GM18499 (cell line): ENCODE results near the gene TSPYL4.

Experiments
- ATAC-seq: cut with Tn5 transposase; IDR thresholded peaks from one replicate; pipeline ENCODE4 v1.9.1; 2021; ENCODE audit warnings: moderate number of reproducible peaks; ENCODE audit not compliant: insufficient read depth, unreplicated experiment

Gene TSPYL4

DNA sequence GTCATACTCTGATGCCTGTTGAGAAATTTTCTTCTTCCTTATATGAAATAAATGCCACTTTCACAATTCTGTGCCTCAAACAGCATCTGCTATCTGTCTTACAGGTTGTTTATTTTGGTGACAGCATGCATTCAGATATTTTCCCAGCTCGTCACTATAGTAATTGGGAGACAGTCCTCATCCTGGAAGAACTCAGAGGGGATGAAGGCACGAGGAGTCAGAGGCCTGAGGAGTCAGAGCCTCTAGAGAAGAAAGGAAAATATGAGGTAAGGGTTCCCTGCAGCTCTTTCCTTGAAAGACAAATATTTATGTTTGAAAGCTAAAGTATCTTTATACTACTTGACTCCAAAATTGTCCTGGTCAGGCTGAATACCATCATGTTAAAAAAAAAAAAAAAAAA, 15.8 kb downstream of the TSPYL4 start:
- no peak for ATAC-seq

DNA sequence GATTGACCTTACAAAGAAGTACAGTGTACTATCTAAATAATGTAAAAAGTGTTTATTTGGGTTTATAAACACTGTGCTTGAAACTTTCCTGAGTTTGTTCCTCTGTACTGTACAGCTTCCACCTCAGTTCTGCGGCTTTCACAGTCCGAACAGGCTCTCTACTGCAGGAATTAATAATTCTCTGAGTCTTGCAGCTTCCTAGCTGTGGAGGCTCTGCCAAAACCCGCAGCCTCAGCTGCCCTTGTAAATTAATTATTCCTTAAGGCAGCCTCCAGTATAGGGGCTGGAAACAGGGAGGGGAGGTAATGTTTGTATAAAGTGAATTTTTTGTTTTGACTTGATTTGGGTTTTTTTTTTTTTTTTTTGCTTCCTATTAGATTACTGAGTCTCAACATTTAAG, 19.2 kb downstream of the TSPYL4 start:
- no peak for ATAC-seq

DNA sequence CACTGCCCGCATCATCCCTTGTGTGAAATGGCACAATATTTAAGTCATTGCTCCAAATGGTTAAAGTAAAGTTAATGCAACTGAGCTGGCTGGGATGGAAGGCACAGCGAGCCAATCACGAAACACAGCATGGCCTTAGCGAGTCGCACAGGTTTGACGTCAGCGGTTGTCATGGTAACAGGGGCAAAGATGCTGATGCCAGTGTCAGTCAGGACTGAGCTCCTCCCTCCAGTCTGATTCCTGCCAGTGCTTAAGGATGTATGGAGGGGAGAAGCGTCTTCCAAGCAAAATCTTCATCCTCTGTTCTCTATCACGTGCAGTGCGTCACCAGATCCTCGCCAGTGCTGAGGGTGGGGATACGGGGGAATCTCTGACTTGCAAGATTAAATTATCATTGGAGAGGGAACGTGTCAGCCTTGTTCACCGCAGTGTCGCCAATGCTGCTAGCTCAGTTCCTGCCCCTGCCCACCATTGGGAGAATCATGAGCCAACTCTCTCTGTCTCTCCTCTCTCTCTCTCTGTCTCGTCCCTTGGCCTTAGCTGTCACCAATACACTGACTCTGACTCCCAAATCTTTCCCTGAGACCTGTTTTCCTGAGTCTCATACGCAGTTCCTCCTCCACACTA, 24.5 kb downstream of the TSPYL4 start:
- no peak for ATAC-seq

DNA sequence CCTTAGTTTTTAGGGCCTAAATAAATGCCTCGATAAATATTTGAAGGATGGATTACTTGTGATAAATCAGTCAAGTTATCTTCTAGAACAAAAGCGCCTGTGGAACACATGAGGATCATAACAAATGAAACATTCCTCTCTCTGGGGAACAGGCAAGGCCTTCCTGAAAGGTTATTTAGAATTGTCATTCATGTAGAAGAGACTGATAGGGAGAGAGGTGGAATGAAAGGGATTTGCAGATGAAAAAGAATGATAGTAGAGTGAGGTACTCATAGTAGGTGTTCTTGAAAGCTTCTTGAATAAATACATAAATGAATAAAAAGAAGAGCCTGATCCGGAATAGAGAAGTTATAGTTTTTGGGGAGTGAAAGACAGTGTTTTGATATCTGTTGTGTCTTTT, 30.5 kb downstream of the TSPYL4 start:
- no peak for ATAC-seq

DNA sequence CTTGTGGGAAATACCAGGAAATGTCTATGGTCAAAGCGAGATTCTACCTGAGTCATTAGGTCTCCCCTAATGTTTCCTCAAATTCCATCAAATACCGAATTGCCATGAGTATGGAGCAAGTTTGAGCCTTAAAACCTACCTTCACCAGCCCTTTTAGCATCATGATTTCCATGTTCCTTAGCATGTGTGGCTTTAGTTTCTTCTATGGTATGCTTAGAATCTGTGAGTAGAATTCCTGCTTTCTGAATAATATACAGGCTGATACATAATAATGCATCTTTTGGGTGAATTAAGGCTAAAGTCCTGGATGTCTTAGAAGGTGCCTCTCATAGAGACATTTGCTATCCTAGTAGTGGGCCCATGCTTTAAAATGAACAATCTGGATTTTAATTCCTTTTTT, 32.0 kb downstream of the TSPYL4 start:
- ATAC-seq = no peak

DNA sequence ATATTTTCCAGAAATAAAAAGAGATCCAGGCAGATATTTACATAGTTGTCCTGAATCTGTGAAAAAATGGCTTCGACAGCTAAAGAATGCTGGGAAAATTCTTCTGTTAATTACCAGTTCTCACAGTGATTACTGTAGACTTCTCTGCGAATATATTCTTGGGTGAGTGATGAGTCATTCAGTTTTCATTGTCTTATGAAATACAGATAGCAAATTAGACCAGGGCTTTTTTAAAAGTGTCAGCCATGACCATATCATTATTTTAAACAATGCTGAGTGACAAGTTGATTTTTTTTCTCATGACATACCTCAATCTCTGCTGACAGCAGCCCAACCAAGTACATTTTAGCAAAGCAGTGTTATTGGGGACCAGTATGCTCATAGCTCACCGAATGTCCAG, 32.8 kb downstream of the TSPYL4 start:
- no peak for ATAC-seq

DNA sequence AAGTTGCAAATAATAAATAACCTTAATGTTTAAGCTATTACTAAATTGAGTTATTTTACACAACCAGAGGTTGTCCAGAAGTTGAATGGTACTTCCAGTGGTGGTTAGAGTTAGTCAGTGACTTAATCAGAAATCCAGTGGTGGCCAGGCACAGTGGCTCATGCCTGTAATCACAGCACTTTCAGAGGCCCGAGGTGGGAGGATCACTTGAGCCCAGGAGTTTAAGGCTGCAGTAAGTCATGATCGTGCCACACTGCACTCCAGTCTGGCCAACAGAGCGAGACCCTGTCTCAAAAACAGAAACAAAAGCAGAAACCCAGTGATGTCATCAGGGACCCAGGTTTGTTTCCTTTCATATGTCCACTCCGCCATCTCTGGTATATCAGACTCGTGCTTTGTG, 35.0 kb downstream of the TSPYL4 start:
- ATAC-seq = no peak

DNA sequence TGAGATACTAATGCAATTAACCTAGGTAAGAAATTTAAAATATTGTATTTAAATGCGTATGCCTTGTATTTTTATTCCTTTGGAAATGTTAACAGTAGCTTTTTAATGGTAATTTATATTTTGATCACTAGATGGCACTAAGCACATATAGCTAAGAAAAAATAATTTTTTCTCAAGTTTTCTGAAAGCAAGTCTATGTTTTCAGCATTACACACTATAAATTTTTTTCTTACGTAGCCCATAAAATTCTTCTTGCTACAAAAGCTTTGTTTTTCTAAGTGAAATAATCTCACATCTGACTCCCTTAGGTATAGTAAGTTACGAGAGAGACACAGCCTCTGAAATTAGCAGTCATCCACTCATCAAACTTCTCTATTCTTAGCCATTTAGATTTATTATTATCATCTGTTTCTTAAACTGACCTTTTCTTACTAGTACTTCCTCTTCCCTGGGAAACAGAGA, 35.7 kb downstream of the TSPYL4 start:
- no peak for ATAC-seq

DNA sequence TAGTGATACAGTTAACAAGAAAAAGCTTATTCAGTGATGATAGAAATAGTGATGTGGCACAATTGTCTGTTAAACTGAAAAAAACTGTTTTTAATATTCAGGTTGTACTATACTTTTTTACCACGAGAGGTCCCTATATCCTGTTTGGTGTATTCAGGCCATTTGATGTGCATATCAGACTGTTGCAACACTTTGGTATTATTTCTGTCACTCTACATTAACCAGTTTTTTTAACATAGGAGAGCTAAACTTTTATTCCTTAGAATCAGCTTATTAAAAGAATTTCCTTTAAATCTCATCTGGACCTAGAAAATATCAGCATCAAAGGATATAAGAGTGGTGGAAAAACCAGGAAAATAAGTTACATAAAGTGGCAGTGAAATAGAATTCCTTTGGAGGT, 36.8 kb downstream of the TSPYL4 start:
- peak; percentile 41 for ATAC-seq

DNA sequence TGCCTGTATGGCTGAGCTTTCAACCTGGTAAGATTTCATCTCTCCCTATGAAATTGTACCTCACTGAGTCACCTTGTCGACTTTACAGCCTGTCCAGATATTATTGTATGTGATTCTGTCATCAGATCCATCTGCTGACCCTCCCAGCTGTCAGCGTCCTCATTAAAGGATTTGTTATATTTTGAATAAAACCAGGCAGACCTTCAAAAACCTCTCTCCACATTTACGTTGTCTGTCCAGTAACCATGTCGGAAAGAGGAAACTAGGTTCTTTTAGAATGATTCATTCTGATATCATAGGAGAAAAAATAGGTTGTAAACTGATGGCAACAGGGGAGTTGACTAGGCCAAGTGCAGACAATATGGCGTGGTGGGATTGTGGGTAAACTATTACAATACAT, 38.5 kb downstream of the TSPYL4 start:
- ATAC-seq = no peak

DNA sequence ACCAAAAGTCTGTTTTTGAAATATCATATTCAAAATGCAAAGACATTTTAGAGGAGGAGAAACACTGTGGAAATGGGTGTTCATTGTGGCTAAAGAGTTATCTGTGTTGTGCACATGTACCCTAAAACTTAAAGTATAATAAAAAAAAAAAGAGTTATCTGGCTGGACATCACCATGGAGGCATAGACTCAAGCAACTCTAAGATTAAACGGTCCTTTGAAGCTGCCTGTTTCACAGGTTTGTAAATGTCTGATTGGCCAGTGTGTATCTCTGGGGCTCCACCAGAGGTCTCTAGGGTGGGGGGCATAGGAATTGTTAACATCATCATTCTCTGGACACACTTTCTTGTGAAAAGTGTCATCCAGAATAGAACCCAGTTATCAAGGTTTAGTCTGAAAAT, 39.2 kb downstream of the TSPYL4 start:
- no peak for ATAC-seq

DNA sequence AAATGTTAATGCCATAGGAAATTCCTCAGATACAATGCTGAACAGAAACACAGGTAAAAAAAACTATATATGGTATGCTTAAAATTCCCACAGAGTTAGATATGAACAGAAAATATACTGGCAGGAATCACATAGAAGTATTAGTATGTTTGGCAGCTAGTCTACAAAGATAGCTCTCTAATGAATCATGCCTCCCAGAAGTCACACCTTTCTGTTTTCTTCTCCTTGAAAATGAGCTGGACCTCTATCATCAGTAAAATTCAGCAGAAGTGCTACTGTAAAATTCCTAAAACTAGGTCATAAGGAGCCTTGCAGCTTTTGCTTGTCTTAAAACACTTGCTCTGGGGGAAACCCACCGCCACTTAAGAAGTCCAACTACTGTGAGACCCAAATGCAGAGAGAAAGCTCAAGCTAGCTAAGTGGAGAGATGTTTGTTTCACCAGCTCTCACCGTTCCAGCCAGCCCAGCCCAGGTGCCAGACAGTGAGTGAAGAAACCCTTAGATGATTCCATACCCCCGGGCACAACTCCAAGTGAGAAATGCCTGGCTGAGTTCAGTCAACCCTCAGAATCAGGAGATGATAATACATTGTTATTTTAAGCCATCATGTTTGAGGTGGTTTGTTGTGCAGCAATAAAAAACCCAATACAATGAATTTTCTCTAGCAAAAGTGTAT, 43.0 kb downstream of the TSPYL4 start:
- ATAC-seq = no peak

DNA sequence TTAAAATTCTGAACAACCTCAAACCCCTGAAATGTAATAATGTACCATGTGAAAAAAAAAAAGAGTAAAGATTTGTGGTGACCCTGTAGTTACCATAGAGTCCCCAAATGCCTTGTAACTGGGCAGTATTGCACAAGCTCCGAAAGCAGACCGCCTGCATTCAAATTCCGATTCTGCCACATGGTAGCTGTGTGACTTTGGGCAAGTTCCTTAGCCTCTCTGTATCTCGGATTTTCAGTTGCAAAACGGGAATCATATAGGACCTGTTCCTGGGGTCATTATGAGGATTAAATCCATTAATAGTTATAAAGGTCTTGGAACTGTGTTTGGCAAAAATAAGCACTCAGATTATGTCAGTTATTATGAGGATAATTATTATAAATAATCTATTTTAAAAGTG, 43.6 kb downstream of the TSPYL4 start:
- no peak for ATAC-seq

DNA sequence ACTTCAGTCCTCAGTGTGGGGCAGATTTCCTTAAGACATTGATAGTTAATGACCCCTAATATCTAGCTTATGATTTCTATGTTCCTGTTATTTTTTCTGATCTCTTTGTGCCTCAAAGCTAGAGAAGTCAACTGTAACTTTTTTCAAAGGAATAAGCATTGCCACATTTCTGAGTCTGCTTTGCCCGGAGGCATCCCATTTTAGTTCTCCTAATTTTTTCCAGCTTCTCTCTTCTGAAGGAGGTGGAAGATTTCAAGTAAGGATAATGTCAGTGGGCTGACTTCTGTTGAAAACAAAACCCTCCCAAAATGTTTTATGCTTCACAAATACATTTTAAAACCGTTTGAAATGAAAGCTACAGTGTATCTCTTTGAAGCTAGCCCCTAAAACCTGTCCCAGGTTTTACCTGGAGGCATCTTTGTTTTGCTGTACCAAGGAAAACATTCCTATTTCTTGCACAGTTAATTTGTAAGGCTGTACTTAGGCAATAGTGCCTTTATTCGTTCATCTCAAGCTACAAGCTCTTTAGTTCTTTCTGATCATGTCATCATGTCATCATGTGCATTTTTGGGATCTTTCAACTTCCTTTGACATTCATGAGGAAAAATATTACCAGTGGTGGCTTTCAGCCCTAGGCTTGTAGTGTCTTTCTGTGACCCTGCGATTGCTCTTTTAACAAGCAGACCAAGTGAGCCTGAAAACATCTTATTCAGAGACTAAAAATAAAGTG, 45.7 kb downstream of the TSPYL4 start:
- no peak for ATAC-seq

DNA sequence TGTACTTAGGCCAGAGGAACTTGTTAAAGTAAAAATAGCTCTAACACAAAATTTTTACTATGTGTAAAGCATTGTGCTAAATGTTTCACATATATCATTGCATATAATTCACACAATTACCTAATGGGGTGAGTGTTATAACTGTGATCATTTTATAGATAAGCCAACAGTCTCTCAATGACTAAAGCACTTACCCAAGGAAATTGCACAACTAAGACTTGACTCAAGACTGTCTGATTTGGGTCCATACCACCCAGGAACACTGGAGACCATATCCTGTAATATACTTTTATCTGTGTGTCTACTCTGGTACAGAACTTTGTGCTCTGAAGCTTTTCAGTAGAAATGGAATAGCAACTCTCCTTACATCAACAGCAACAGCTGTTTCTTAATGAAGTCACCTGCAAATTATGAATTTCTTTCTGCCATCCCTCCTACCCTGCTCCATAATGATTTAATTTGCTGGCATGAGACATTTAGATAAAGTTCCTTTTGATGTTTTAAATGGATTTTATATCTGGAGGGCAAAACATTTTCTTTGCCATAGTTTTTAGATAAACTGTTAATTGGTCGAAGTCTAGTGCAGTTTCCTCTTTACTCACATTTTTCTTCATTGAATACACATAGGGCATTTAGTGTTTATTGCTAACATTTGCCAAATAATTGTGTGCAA, 47.5 kb downstream of the TSPYL4 start:
- no peak for ATAC-seq

DNA sequence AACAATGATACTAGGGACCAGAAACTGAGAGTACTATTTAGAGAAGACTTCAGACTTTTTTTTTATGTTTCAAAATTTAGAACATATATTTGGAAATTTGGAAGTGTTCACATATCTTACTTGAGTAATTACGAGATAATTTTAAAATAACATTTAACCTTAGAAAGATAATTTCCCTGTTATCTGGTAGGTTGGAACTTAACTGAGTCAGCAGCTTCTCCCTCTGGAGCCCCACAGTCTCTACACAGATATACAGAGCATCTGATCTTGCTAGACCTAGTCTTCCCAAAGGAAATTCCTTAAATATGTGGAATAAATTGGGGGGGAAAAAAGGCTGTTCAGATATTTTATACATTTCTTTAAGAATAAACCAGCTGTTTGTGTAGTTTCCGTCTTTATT, 48.6 kb downstream of the TSPYL4 start:
- no peak for ATAC-seq

DNA sequence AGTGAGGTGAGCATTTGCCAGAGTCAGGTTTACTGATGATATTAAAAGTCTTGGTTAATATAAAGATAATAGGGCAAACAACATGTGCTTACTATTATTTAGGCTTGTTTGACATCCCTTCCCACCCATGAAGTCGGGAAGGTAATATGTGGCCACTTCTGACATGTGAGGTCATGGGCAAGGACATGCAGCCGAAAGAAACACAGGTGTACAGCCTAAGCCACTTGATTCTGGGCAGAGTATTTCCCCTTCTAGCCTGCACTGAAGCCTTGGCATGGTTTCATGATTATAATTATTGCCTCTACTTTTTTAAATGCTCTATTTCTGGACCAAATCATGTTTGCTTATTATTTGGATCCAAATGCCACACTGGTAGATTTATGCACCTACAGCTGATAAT, 52.3 kb downstream of the TSPYL4 start:
- ATAC-seq = no peak

DNA sequence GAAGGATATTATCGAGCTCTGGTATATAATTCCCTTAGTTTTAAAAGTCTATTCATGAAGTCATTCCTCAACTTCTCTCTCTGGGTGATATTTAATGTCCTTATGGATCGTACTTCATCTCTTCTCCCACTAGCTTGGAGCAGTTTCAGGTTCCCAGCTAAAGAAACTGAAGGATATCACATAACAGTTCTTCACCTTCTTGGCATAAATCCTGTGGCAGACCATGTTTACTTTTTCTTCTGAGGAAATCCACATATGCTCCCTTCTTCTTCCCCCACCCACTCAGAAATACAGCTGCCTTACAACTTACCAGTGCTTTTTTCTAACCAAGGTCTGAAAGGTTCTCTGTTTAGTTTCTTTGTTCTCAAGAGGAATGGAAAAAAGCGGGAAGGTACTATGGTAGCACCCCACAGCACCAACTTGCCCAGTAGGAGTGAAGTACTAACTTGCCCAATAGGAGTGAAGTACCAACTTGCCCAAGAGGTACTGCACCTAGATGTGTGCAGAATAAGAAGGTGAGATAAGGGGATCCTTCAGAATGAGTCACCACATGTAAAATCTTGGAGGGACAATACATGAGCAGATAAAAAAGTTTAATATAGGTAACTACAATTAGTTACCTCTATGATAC, 53.1 kb downstream of the TSPYL4 start:
- no peak for ATAC-seq
